ENCODE data around the gene KLK2. TPM values are rescaled to one million over a fixed set of nuclear protein-coding genes. Genes with fewer than 3 reads are reported as not detected.

KLK2 gene
- total RNA-seq, 2 donors from 2014 or later, result not detected

- Histone ChIP-seq H3K9me3 (no peaks in the 10 kb centered on the region), H3K4me1 (no peaks in the 10 kb centered on the region), H3K4me3 (no peak overlapping the region), H3K36me3 (no peaks in the 10 kb centered on the region), H3K27ac (no peak overlapping the region), H3K9ac (ENCODE audit: low read depth in 2 of 2, low read length in 2 of 2) (no peak overlapping the region), H3K27me3 (no peaks in the 10 kb centered on the region)
- intact Hi-C loops (cut with DNase I), result no loop called here
- TF ChIP-seq CTCF (IDR thresholded peaks at IDR 0.05), result no peak
- DNase-seq, result no peak
Observed at GRCh38 chr19:50842130-50842529, 31.1 kb upstream of the KLK2 start.

GRCh38 chr19:50843205-50843604 is 30.0 kb upstream of the KLK2 start:
- Histone ChIP-seq H3K27ac (no peak overlapping the region), H3K9me3 (no peaks in the 10 kb centered on the region), H3K27me3 (no peaks in the 10 kb centered on the region), H3K4me1 (no peaks in the 10 kb centered on the region), H3K4me3 (no peak overlapping the region), H3K9ac (ENCODE audit: low read depth in 2 of 2, low read length in 2 of 2) (no peak overlapping the region), H3K36me3 (no peaks in the 10 kb centered on the region)
- TF ChIP-seq CTCF (IDR thresholded peaks at IDR 0.05), result no peak
- intact Hi-C loops (cut with DNase I), result no loop called here
- DNase-seq, result no peak

GRCh38 chr19:50843701-50844221 is 29.5 kb upstream of the KLK2 start:
- H3K9ac ChIP-seq (ENCODE audit: low read depth in 2 of 2, low read length in 2 of 2), result no peak overlapping the region
- no peaks in the 10 kb centered on the region for H3K36me3 ChIP-seq
- no peaks in the 10 kb centered on the region for H3K4me1 ChIP-seq
- no peak overlapping the region for H3K4me3 ChIP-seq
- no peak overlapping the region for H3K27ac ChIP-seq
- intact Hi-C loops (cut with DNase I), result no loop called here
- no peak for TF ChIP-seq CTCF (IDR thresholded peaks at IDR 0.05)
- no peaks in the 10 kb centered on the region for H3K9me3 ChIP-seq
- H3K27me3 ChIP-seq, result no peaks in the 10 kb centered on the region
- DNase-seq, result no peak

- no peaks in the 10 kb centered on the region for H3K9me3 ChIP-seq
- H3K27ac ChIP-seq, result no peak overlapping the region
- DNase-seq, result no peak
- no peaks in the 10 kb centered on the region for H3K36me3 ChIP-seq
- intact Hi-C loops (cut with DNase I), result no loop called here
- TF ChIP-seq CTCF (IDR thresholded peaks at IDR 0.05), result no peak
- H3K4me3 ChIP-seq, result no peak overlapping the region
- H3K27me3 ChIP-seq, result no peaks in the 10 kb centered on the region
- no peak overlapping the region for H3K9ac ChIP-seq (ENCODE audit: low read depth in 2 of 2, low read length in 2 of 2)
- H3K4me1 ChIP-seq, result no peaks in the 10 kb centered on the region
Observed at GRCh38 chr19:50844296-50844935, 28.8 kb upstream of the KLK2 start.

- H3K36me3 ChIP-seq, result no peaks in the 10 kb centered on the region
- H3K9me3 ChIP-seq, result no peaks in the 10 kb centered on the region
- no peak overlapping the region for H3K4me3 ChIP-seq
- H3K27ac ChIP-seq, result no peak overlapping the region
- H3K27me3 ChIP-seq, result no peaks in the 10 kb centered on the region
- no peak for TF ChIP-seq CTCF (IDR thresholded peaks at IDR 0.05)
- intact Hi-C loops (cut with DNase I), result no loop called here
- H3K9ac ChIP-seq (ENCODE audit: low read depth in 2 of 2, low read length in 2 of 2), result no peak overlapping the region
- no peak for DNase-seq
- H3K4me1 ChIP-seq, result no peaks in the 10 kb centered on the region
Observed at GRCh38 chr19:50850738-50851137, 22.5 kb upstream of the KLK2 start.
